AG04449 (cell line): ENCODE data around the gene GAL3ST2.

Source experiments
- CTCF ChIA-PET: fragments of 350-600 bp; formaldehyde crosslinking; extraction: SDS; loops from one replicate; lab custom pipeline; 2021; ENCODE audit warnings: antibody characterized with exemption; lab: Yijun Ruan, JAX
- POLR2A ChIA-PET: fragments of 400-600, 350-600 bp; formaldehyde crosslinking; extraction: SDS; loops from one replicate; lab custom pipeline; 2020; ENCODE audit warnings: antibody characterized with exemption, inconsistent platforms; lab: Yijun Ruan, JAX
- DNase-seq: peaks from one replicate; pipeline ENCODE4 v3.0.0-alpha.2; 2010; ENCODE audit warnings: low read depth, low spot score
- H3K4me3 ChIP-seq: 2 replicates; pipeline ENCODE4 v1.5.1; 2011; ENCODE audit warnings: low read depth, mild to moderate bottlenecking, control low read depth, low read length
- CTCF ChIP-seq: IDR thresholded peaks from one replicate; pipeline ENCODE4 v1.5.1; 2011; ENCODE audit warnings: mild to moderate bottlenecking, moderate library complexity, low read length, control low read depth, inconsistent platforms; ENCODE audit not compliant: insufficient read depth; ENCODE audit errors: missing control alignments

The GAL3ST2 gene

GRCh38 chr2:241809383-241810306 lies 33.0 kb downstream of the GAL3ST2 start:
- no peak for TF ChIP-seq CTCF
- H3K4me3 ChIP-seq = no peak overlapping the region
- ChIA-PET POLR2A (no interaction called here), CTCF (interaction anchor here (1.9 kb wide), 1 partner anchor 69 kb away, joined by 5 read pairs; no protein-coding TSS in a partner anchor)
- DNase-seq = no peak

- H3K4me3 ChIP-seq = no peak overlapping the region
- no peak for DNase-seq
- ChIA-PET POLR2A (no interaction called here), CTCF (interaction anchor here (1.9 kb wide), 1 partner anchor 68 kb away, joined by 5 read pairs; no protein-coding TSS in a partner anchor)
- no peak for TF ChIP-seq CTCF
Observed at GRCh38 chr2:241810307-241811200, 33.9 kb downstream of the GAL3ST2 start.

- H3K4me3 ChIP-seq = no peak overlapping the region
- no peak for TF ChIP-seq CTCF
- POLR2A ChIA-PET = no interaction called here
- CTCF ChIA-PET = interaction anchor here (1.9 kb wide), 1 partner anchor 67 kb away, joined by 5 read pairs; no protein-coding TSS in a partner anchor
- DNase-seq = no peak
Observed at GRCh38 chr2:241811201-241811951, 34.8 kb downstream of the GAL3ST2 start.

GRCh38 chr2:241811952-241812729 lies 35.5 kb downstream of the GAL3ST2 start:
- no peak for TF ChIP-seq CTCF
- DNase-seq = no peak
- ChIA-PET CTCF (no interaction called here), POLR2A (no interaction called here)
- no peak overlapping the region for H3K4me3 ChIP-seq

GRCh38 chr2:241812730-241813643 lies 36.4 kb downstream of the GAL3ST2 start:
- TF ChIP-seq CTCF = no peak
- no peak overlapping the region for H3K4me3 ChIP-seq
- POLR2A ChIA-PET = no interaction called here
- CTCF ChIA-PET = no interaction called here
- DNase-seq = no peak
